CD14-positive monocyte (primary cell): ENCODE data around the gene SPACDR. TPM values are rescaled to one million over a fixed set of nuclear protein-coding genes. Genes with fewer than 3 reads are reported as not detected.
A peak's percentile ranks its signal among the peaks of the same experiment; 100 is the strongest.

Source experiments
- DNase-seq, 3 donors: peaks; one replicate each; pipeline ENCODE4 v3.0.0-alpha.2; 2011 to 2022
- H2AFZ ChIP-seq: 2 replicates; pipeline ENCODE4 v1.6.0; 2012; ENCODE audit warnings: mild to moderate bottlenecking, low read depth, low read length, inconsistent platforms; ENCODE audit not compliant: insufficient read depth, poor library complexity, severe bottlenecking
- H3K27ac ChIP-seq, 2 donors: 1 replicate in 1 of 2; 2 replicates in 1 of 2; pipeline ENCODE4 v1.5.1; 2012 to 2013; ENCODE audit warnings: low read length in 2 of 2, control low read depth in 1 of 2, inconsistent platforms in 1 of 2, low read depth in 1 of 2, mild to moderate bottlenecking in 1 of 2
- H3K27me3 ChIP-seq, 2 donors: one replicate each; pipeline versions ENCODE4 v1.6.0 to v1.6.1; 2011 to 2013; ENCODE audit warnings: low read length in 2 of 2; ENCODE audit not compliant: control insufficient read depth in 2 of 2, insufficient read depth in 2 of 2
- H3K36me3 ChIP-seq, 2 donors: replicated peaks in 1 of 2; 1 replicate in 1 of 2; 2 replicates in 1 of 2; pipeline versions ENCODE4 v1.5.1 to v1.6.1; 2012 to 2013; ENCODE audit warnings: low read length in 2 of 2, control low read depth in 1 of 2, inconsistent platforms in 1 of 2, mild to moderate bottlenecking in 1 of 2; ENCODE audit not compliant: insufficient read depth in 2 of 2, control insufficient read depth in 1 of 2
- H3K4me1 ChIP-seq, 2 donors: 1 replicate in 1 of 2; 2 replicates in 1 of 2; pipeline versions ENCODE4 v1.5.1 to v1.6.1; 2012 to 2013; ENCODE audit warnings: low read length in 2 of 2, control low read depth in 1 of 2, inconsistent platforms in 1 of 2, mild to moderate bottlenecking in 1 of 2, moderate library complexity in 1 of 2; ENCODE audit not compliant: insufficient read depth in 2 of 2, control insufficient read depth in 1 of 2
- H3K4me2 ChIP-seq: replicated peaks from 2 replicates; pipeline ENCODE3; 2012; ENCODE audit warnings: low read length, moderate library complexity, mild to moderate bottlenecking; ENCODE audit not compliant: poor library complexity, severe bottlenecking; ENCODE audit errors: extremely low read depth
- H3K4me3 ChIP-seq, 3 experiments: fragments of 200-600 bp in 1 of 3; sonication (generic) in 1 of 3; replicated peaks in 1 of 3; 1 replicate in 2 of 3; 2 replicates in 1 of 3; pipeline ENCODE4 v1.5.1; 2011 to 2013; ENCODE audit warnings: low read length in 3 of 3, mild to moderate bottlenecking in 3 of 3, control low read depth in 2 of 3, low read depth in 2 of 3, inconsistent platforms in 1 of 3, moderate library complexity in 1 of 3
- H3K79me2 ChIP-seq: 2 replicates; pipeline ENCODE4 v1.6.0; 2012; ENCODE audit warnings: mild to moderate bottlenecking, control low read depth, inconsistent platforms, low read length, moderate library complexity; ENCODE audit not compliant: insufficient read depth
- H3K9ac ChIP-seq: 2 replicates; pipeline ENCODE4 v1.6.0; 2017; ENCODE audit warnings: low read length, mild to moderate bottlenecking; ENCODE audit not compliant: insufficient read depth, poor library complexity, severe bottlenecking
- H3K9me3 ChIP-seq, 2 donors: replicated peaks in 1 of 2; 1 replicate in 1 of 2; 2 replicates in 1 of 2; pipeline versions ENCODE4 v1.5.1 to v1.6.1; 2012 to 2013; ENCODE audit warnings: low read length in 2 of 2, control low read depth in 1 of 2; ENCODE audit not compliant: control insufficient read depth in 1 of 2, insufficient read depth in 1 of 2
- H4K20me1 ChIP-seq: 2 replicates; pipeline ENCODE4 v1.6.0; 2012; ENCODE audit warnings: mild to moderate bottlenecking, low read length, control low read depth, moderate library complexity; ENCODE audit not compliant: insufficient read depth
- H3K27ac Mint-ChIP-seq, 7 donors: one replicate each; pipeline ENCODE4 v1.8.0; 2020; ENCODE audit warnings: mild to moderate bottlenecking in 7 of 7, mixed read lengths in 7 of 7, moderate library complexity in 6 of 7, inconsistent platforms in 2 of 7
- H3K27me3 Mint-ChIP-seq, 3 donors: one replicate each; pipeline ENCODE4 v1.8.0; 2021 to 2022; ENCODE audit warnings: low read depth in 3 of 3, mild to moderate bottlenecking in 3 of 3, mixed read lengths in 3 of 3, moderate library complexity in 3 of 3, inconsistent platforms in 1 of 3
- H3K36me3 Mint-ChIP-seq, 2 donors: one replicate each; pipeline ENCODE4 v1.8.0; 2020; ENCODE audit warnings: mixed read lengths in 2 of 2, inconsistent platforms in 1 of 2, mild to moderate bottlenecking in 1 of 2
- H3K4me1 Mint-ChIP-seq: one replicate; pipeline ENCODE4 v1.8.0; 2020; ENCODE audit warnings: mild to moderate bottlenecking, mixed read lengths
- H3K4me3 Mint-ChIP-seq, 2 donors: one replicate each; pipeline ENCODE4 v1.8.0; 2020; ENCODE audit warnings: mild to moderate bottlenecking in 2 of 2, mixed read lengths in 2 of 2, moderate library complexity in 1 of 2
- H3K9me3 Mint-ChIP-seq, 7 donors: one replicate each; pipeline ENCODE4 v1.8.0; 2020 to 2022; ENCODE audit warnings: mixed read lengths in 7 of 7, mild to moderate bottlenecking in 6 of 7, moderate library complexity in 6 of 7, inconsistent platforms in 2 of 7
- CTCF ChIP-seq: fragments of 200-600 bp; IDR thresholded peaks from one replicate; pipeline ENCODE4 v1.8.0; 2022; ENCODE audit warnings: antibody characterized with exemption, mild to moderate bottlenecking
- WGBS: methylation state at CpG from one replicate; pipeline ENCODE4 v1.1.5; 2013; ENCODE audit warnings: missing lambda C conversion rate; ENCODE audit not compliant: insufficient coverage; 5-methylcytosine and 5-hydroxymethylcytosine counted together
- intact Hi-C, 2 donors: fragments of 100-400 bp; cut with micrococcal nuclease; formaldehyde crosslinking; loops; one replicate each; pipeline versions ENCODE4 v1.15.0 to v1.15.1; 2023
- polyA plus RNA-seq, 3 donors: library from polyadenylated mRNA; depleted of rRNA in 1 of 3; unstranded in 2 of 3; stranded (reverse) in 1 of 3; fragments of 300-500 nt in 2 of 3; fragments of >200 nt in 1 of 3; fragmentation: Illumina TruSeq in 2 of 3; gene quantifications; 1 replicate in 2 of 3; 2 replicates in 1 of 3; pipeline ENCODE4 v1.2.3, GENCODE V29; 2012 to 2021

SPACDR gene
- polyA plus RNA-seq, 3 donors = 0.40 to 2.5 TPM; not detected in 1

DNA sequence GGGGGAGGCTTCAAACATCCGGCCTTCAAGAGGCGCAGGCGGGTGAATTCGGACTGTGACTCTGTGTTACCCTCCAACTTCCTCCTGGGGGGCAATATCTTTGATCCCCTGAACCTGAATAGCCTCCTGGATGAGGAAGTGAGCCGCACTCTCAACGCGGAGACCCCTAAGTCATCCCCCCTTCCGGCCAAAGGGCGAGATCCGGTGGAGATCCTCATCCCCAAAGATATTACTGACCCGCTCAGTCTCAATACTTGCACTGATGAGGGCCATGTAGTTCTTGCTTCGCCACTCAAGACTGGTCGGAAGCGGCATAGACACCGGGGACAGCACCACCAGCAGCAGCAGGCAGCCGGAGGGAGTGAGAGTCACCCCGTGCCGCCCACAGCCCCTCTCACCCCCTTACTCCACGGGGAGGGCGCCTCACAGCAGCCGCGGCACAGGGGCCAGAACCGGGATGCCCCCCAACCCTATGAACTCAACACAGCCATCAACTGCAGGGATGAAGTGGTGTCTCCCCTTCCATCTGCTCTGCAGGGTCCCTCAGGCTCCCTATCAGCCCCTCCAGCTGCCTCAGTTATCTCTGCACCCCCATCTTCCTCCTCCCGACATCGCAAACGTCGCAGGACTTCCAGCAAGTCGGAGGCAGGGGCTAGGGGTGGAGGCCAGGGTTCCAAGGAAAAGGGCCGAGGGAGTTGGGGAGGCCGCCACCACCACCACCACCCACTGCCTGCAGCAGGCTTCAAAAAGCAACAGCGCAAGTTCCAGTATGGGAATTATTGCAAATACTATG lies 33.4 kb downstream of the SPACDR start:
- Histone ChIP-seq H3K4me1 (peaks cover 34 to 50% of the 10 kb centered on the region in 2 donors), H2AFZ (peak overlapping the region; percentile 29), H3K4me2 (peak overlapping the region; percentile 86), H3K27ac (peak overlapping the region; percentile 27 to 99), H3K9me3 (no peaks in the 10 kb centered on the region), H3K27me3 (no peaks in the 10 kb centered on the region), H3K36me3 (peaks cover 18 to 25% of the 10 kb centered on the region in 2 donors), H3K4me3 (peak overlapping the region; percentile 77 to 93 (median 80)), H4K20me1 (peaks cover 12% of the 10 kb centered on the region), H3K79me2 (peaks cover 62% of the 10 kb centered on the region), H3K9ac (peak overlapping the region; percentile 87)
- intact Hi-C loops = loop anchor here in 1 of 2 donors (10.0 kb wide), 1 partner anchor 244 kb away; the partner anchor contains the start of gene GNB2
- Mint-ChIP-seq H3K36me3 (peaks cover 27 to 40% of the 10 kb centered on the region in 2 donors), H3K9me3 (peaks cover 0 to 2% (median 0%) of the 10 kb centered on the region in 7 donors), H3K4me3 (peak overlapping the region; percentile 80 to 85), H3K4me1 (peaks cover 43% of the 10 kb centered on the region), H3K27ac (peak overlapping the region in 6 of 7 donors; percentile 54 to 92 (median 83)), H3K27me3 (peaks cover 1 to 6% (median 1%) of the 10 kb centered on the region in 3 donors)
- 2% methylated on average over 19 of the region's 31 CpGs for whole genome bisulfite sequencing
- no peak for DNase-seq
- TF ChIP-seq CTCF = no peak

DNA sequence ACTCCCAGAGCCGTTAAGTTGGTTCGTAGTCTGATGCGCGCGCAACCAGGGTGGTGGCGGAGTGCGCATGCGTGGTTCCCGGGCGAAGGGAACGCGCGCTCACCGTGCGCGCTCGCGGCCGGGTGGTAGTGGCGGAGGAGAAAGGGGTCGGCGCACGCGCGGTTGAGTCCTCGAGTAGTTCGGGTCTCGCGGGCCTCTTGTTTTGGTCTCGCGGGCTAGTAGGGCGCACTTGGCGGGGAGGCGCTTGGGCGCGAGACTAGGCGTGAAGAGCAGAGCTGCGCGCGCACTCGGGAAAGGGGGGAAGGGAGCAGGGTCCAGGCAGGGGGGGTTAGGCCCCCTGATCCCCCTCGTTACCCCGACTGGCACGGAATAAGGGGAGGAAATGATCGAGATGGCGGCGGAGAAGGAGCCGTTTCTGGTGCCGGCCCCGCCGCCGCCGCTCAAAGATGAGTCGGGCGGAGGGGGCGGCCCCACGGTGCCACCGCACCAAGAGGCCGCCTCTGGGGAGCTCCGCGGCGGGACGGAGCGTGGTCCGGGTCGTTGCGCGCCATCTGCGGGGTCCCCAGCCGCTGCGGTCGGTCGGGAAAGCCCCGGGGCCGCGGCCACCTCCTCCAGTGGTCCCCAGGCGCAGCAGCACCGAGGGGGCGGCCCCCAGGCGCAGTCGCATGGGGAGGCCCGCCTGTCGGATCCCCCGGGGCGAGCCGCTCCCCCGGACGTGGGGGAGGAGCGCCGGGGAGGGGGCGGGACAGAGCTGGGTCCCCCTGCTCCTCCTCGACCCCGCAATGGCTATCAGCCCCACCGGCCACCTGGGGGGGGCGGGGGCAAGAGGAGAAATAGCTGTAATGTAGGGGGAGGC lies 34.2 kb downstream of the SPACDR start, which contains the start of gene MEPCE:
TSS of gene MEPCE (plus strand) at position 195 of the 856 bp plus-strand sequence. CDS start at position 383, 188 bp downstream.
- peaks cover 31 to 36% of the 10 kb centered on the region in 2 donors for H3K36me3 Mint-ChIP-seq

More for the DNA sequence above, 34.2 kb downstream of the SPACDR start, which contains the start of gene MEPCE:
- Histone ChIP-seq H3K79me2 (peaks cover 54% of the 10 kb centered on the region), H3K27me3 (no peaks in the 10 kb centered on the region), H3K27ac (peak within 1 kb of the TSS; percentile 99 to 100), H2AFZ (peak within 1 kb of the TSS; percentile 48), H3K36me3 (peaks cover 18 to 24% of the 10 kb centered on the region in 2 donors), H3K9ac (peak within 1 kb of the TSS; percentile 87), H3K4me1 (peaks cover 27 to 41% of the 10 kb centered on the region in 2 donors), H3K4me2 (peak within 1 kb of the TSS; percentile 86), H3K4me3 (peak within 1 kb of the TSS; percentile 77 to 93 (median 80)), H3K9me3 (no peaks in the 10 kb centered on the region), H4K20me1 (peaks cover 6% of the 10 kb centered on the region)
- Mint-ChIP-seq H3K9me3 (peaks cover 0 to 2% (median 0%) of the 10 kb centered on the region in 7 donors), H3K4me3 (peak within 1 kb of the TSS; percentile 96 to 99), H3K27me3 (peaks cover 1 to 6% (median 1%) of the 10 kb centered on the region in 3 donors), H3K4me1 (peaks cover 37% of the 10 kb centered on the region), H3K27ac (peak within 1 kb of the TSS; percentile 99 to 100 (median 100))
- intact Hi-C loops = loop anchor here in 1 of 2 donors (2.0 to 10.0 kb wide), 2 partner anchors 15 to 245 kb away; partner anchors contain the start of gene GNB2
- peak; percentile 90 to 94 (median 91) for DNase-seq
- no peak for TF ChIP-seq CTCF
- WGBS = under 1% methylated on average over 81 of the region's 95 CpGs
